GM23338 (cell line): ENCODE measurements around the gene SEMA3C. TPM values are rescaled to one million over a fixed set of nuclear protein-coding genes. Genes with fewer than 3 reads are reported as not detected.

Experiments
- ATAC-seq: fragments of 200-7000 bp; cut with Tn5 transposase; 3 replicates; pipeline ENCODE4 v1.9.1; 2020
- DNase-seq: peaks from one replicate; pipeline ENCODE4 v3.0.0-alpha.2; 2015; ENCODE audit warnings: low spot score
- H2AFZ ChIP-seq: fragments of 200-600 bp; sonication (generic); 2 replicates; pipeline ENCODE4 v1.8.0; 2016; ENCODE audit warnings: antibody characterized with exemption, mild to moderate bottlenecking, moderate library complexity
- H3F3A ChIP-seq: fragments of 200-600 bp; sonication (generic); replicated peaks from 2 replicates; pipeline ENCODE4 v1.8.0; 2017; ENCODE audit warnings: antibody characterized with exemption, mixed run types, low read depth
- H3K27ac ChIP-seq: fragments of 200-600 bp; sonication (generic); 2 replicates; pipeline ENCODE4 v1.6.1; 2016; ENCODE audit warnings: low read depth
- H3K27me3 ChIP-seq: fragments of 200-600 bp; sonication (generic); 2 replicates; pipeline ENCODE4 v1.8.0; 2016; ENCODE audit warnings: mild to moderate bottlenecking, mixed run types, moderate library complexity; ENCODE audit not compliant: insufficient read depth
- H3K36me3 ChIP-seq: fragments of 200-600 bp; sonication (generic); 2 replicates; pipeline ENCODE4 v1.8.0; 2016; ENCODE audit warnings: mild to moderate bottlenecking; ENCODE audit not compliant: insufficient read depth
- H3K4me1 ChIP-seq: fragments of 200-600 bp; sonication (generic); 2 replicates; pipeline ENCODE4 v1.8.0; 2016; ENCODE audit warnings: mild to moderate bottlenecking, moderate library complexity; ENCODE audit not compliant: insufficient read depth
- H3K4me2 ChIP-seq: fragments of 200-600 bp; sonication (generic); 2 replicates; pipeline ENCODE4 v1.7.1; 2017; ENCODE audit warnings: mixed run types
- H3K4me3 ChIP-seq: fragments of 200-600 bp; sonication (generic); 2 replicates; pipeline ENCODE4 v1.6.1; 2016; ENCODE audit warnings: mixed run types
- H3K79me2 ChIP-seq: fragments of 200-600 bp; sonication (generic); replicated peaks from 2 replicates; pipeline ENCODE4 v1.8.0; 2017; ENCODE audit warnings: mild to moderate bottlenecking; ENCODE audit not compliant: insufficient read depth
- H3K9me2 ChIP-seq: fragments of 200-600 bp; sonication (generic); 2 replicates; pipeline ENCODE4 v1.8.0; 2017; ENCODE audit not compliant: insufficient read depth
- H4K20me1 ChIP-seq: fragments of 200-600 bp; sonication (generic); replicated peaks from 2 replicates; pipeline ENCODE4 v1.8.0; 2017; ENCODE audit warnings: mild to moderate bottlenecking; ENCODE audit not compliant: insufficient read depth
- H3K27ac Mint-ChIP-seq: 2 replicates; pipeline ENCODE4 v1.8.0; 2020; ENCODE audit warnings: inconsistent platforms, mild to moderate bottlenecking, moderate library complexity, mixed read lengths
- H3K27me3 Mint-ChIP-seq: 3 replicates; pipeline ENCODE4 v1.8.0; 2022; ENCODE audit warnings: low read depth, mild to moderate bottlenecking, moderate library complexity, mixed read lengths, inconsistent platforms; ENCODE audit not compliant: insufficient read depth, poor library complexity
- H3K36me3 Mint-ChIP-seq: 3 replicates; pipeline ENCODE4 v1.8.0; 2021; ENCODE audit warnings: low read depth, mild to moderate bottlenecking, inconsistent platforms, moderate library complexity, mixed read lengths
- H3K4me1 Mint-ChIP-seq: 3 replicates; pipeline ENCODE4 v1.8.0; 2020; ENCODE audit warnings: mild to moderate bottlenecking, inconsistent platforms, mixed read lengths
- H3K4me3 Mint-ChIP-seq: 3 replicates; pipeline ENCODE4 v1.8.0; 2021; ENCODE audit warnings: moderate library complexity, mild to moderate bottlenecking, inconsistent platforms, mixed read lengths
- H3K9me3 Mint-ChIP-seq: 3 replicates; pipeline ENCODE4 v1.8.0; 2020; ENCODE audit warnings: moderate library complexity, mild to moderate bottlenecking, inconsistent platforms, mixed read lengths
- CREB1 ChIP-seq: fragments of 250-450 bp; sonication (Bioruptor Pico); IDR thresholded peaks from 2 replicates; pipeline ENCODE4 v1.5.0; 2020; ENCODE audit warnings: low read depth, mild to moderate bottlenecking, moderate library complexity
- EZH2 ChIP-seq: fragments of 200-600 bp; sonication (generic); IDR thresholded peaks from one replicate; pipeline ENCODE4 v1.8.0; 2017; ENCODE audit warnings: antibody characterized with exemption, mild to moderate bottlenecking, low read depth; ENCODE audit not compliant: unreplicated experiment
- EZH2phosphoT487 ChIP-seq: fragments of 200-600 bp; sonication (generic); IDR thresholded peaks from one replicate; pipeline ENCODE4 v1.8.1; 2018; ENCODE audit warnings: antibody characterized with exemption; ENCODE audit not compliant: unreplicated experiment
- JUNB ChIP-seq: IDR thresholded peaks from one replicate; pipeline ENCODE4 v1.6.1; 2016; ENCODE audit warnings: antibody characterized with exemption; ENCODE audit not compliant: unreplicated experiment
- NANOG ChIP-seq: IDR thresholded peaks from 2 replicates; pipeline ENCODE4 v1.6.1; 2016; ENCODE audit warnings: antibody characterized with exemption, borderline replicate concordance
- POLR2AphosphoS5 ChIP-seq: IDR thresholded peaks from 2 replicates; pipeline ENCODE4 v1.6.1; 2016; ENCODE audit warnings: antibody characterized with exemption, low read depth
- STAT1 ChIP-seq: IDR thresholded peaks from one replicate; pipeline ENCODE4 v1.6.1; 2016; ENCODE audit warnings: antibody characterized with exemption; ENCODE audit not compliant: unreplicated experiment
- ZNF114 ChIP-seq: fragments of 250-450 bp; sonication (Bioruptor Pico); IDR thresholded peaks from 2 replicates; pipeline ENCODE4 v1.5.0; 2020; ENCODE audit warnings: mild to moderate bottlenecking, moderate library complexity
- ZNF331 ChIP-seq: fragments of 250-450 bp; sonication (Bioruptor Pico); IDR thresholded peaks from 2 replicates; pipeline ENCODE4 v1.5.0; 2020; ENCODE audit warnings: low read depth, mild to moderate bottlenecking, moderate library complexity
- polyA plus RNA-seq: library from polyadenylated mRNA; unstranded; fragments of >200 nt; fragmentation: Nextera tagmentation; extraction: Ambion mirVana; gene quantifications from 2 replicates; pipeline ENCODE4 v1.2.1, GENCODE V29; 2016
- total RNA-seq: library from RNA; depleted of rRNA; stranded (reverse); fragments of >200 nt; shearing (Covaris generic); gene quantifications from 2 replicates; pipeline ENCODE4 v1.2.3, GENCODE V29; 2014
- TF ChIP-seq, protein P1 (sequence below): IDR thresholded peaks from one replicate; pipeline ENCODE4 v1.6.1; 2018; ENCODE audit warnings: antibody characterized with exemption; ENCODE audit not compliant: unreplicated experiment
- TF ChIP-seq, protein P2 (sequence below): IDR thresholded peaks from 2 replicates; pipeline ENCODE4 v1.6.1; 2016; ENCODE audit warnings: antibody characterized with exemption
- TF ChIP-seq, protein P3 (sequence below), 2 experiments: fragments of 200-600 bp in 1 of 2; sonication (generic) in 1 of 2; conservative IDR thresholded peaks; 2 replicates each; pipeline versions ENCODE4 v1.5.1 to v1.6.1; 2016 to 2017; ENCODE audit warnings: antibody characterized with exemption in 2 of 2, low read depth in 2 of 2, mild to moderate bottlenecking in 2 of 2, moderate library complexity in 1 of 2
- TF ChIP-seq, protein P4 (sequence below): fragments of 250-450 bp; sonication (Bioruptor Pico); IDR thresholded peaks from 2 replicates; pipeline ENCODE4 v1.5.0; 2020; ENCODE audit warnings: mild to moderate bottlenecking, moderate library complexity

SEMA3C gene
- total and polyA plus RNA-seq, 2 experiments from 2014 or later: 1.0 to 3.5 TPM

DNA sequence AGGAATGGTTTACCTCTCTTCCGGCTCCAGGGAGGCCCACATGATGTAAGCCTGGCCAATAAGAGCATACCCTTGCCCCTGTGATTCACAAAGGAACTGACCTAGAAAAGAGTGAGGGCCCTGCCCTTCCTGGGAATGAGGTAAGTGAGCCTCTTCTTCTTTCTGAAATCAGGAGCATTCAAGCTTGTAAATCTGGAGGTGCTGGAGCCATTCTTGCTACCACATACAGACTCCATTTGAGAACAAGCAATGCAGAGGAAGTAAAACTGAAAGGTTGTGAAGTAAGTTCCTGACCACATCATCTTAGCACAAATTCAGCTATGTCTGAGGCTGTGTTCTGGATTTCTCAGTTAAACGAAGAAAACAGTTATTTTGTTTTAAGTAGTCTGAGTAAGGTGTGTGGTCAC lies 148.2 kb downstream of the SEMA3C start:
- no peaks in the 10 kb centered on the region for H3K79me2 ChIP-seq
- peaks cover 13% of the 10 kb centered on the region for H3K27me3 Mint-ChIP-seq
- no peak overlapping the region for H3K4me3 Mint-ChIP-seq
- ATAC-seq: peak; percentile 70
- H3K27ac ChIP-seq: no peak overlapping the region
- no peaks in the 10 kb centered on the region for H3K36me3 ChIP-seq
- no peaks in the 10 kb centered on the region for H3F3A ChIP-seq
- H3K4me2 ChIP-seq: no peak overlapping the region
- no peaks in the 10 kb centered on the region for H3K9me2 ChIP-seq
- H3K27ac Mint-ChIP-seq: no peak overlapping the region
- H3K27me3 ChIP-seq: no peaks in the 10 kb centered on the region
- H4K20me1 ChIP-seq: no peaks in the 10 kb centered on the region
- no peaks in the 10 kb centered on the region for H3K36me3 Mint-ChIP-seq
- peaks cover 30% of the 10 kb centered on the region for H3K4me1 Mint-ChIP-seq
- no peak overlapping the region for H3K4me3 ChIP-seq
- no peaks in the 10 kb centered on the region for H3K9me3 Mint-ChIP-seq
- TF ChIP-seq EZH2 (no peak), POLR2AphosphoS5 (no peak), EZH2phosphoT487 (no peak), ZNF114 (CRISPR knock-in tag) (no peak), STAT1 (no peak), CREB1 (CRISPR knock-in tag) (no peak), ZNF331 (no peak), NANOG (no peak), JUNB (no peak)
- TF ChIP-seq, protein P1, sequence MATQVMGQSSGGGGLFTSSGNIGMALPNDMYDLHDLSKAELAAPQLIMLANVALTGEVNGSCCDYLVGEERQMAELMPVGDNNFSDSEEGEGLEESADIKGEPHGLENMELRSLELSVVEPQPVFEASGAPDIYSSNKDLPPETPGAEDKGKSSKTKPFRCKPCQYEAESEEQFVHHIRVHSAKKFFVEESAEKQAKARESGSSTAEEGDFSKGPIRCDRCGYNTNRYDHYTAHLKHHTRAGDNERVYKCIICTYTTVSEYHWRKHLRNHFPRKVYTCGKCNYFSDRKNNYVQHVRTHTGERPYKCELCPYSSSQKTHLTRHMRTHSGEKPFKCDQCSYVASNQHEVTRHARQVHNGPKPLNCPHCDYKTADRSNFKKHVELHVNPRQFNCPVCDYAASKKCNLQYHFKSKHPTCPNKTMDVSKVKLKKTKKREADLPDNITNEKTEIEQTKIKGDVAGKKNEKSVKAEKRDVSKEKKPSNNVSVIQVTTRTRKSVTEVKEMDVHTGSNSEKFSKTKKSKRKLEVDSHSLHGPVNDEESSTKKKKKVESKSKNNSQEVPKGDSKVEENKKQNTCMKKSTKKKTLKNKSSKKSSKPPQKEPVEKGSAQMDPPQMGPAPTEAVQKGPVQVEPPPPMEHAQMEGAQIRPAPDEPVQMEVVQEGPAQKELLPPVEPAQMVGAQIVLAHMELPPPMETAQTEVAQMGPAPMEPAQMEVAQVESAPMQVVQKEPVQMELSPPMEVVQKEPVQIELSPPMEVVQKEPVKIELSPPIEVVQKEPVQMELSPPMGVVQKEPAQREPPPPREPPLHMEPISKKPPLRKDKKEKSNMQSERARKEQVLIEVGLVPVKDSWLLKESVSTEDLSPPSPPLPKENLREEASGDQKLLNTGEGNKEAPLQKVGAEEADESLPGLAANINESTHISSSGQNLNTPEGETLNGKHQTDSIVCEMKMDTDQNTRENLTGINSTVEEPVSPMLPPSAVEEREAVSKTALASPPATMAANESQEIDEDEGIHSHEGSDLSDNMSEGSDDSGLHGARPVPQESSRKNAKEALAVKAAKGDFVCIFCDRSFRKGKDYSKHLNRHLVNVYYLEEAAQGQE: no peak
- TF ChIP-seq, protein P2, sequence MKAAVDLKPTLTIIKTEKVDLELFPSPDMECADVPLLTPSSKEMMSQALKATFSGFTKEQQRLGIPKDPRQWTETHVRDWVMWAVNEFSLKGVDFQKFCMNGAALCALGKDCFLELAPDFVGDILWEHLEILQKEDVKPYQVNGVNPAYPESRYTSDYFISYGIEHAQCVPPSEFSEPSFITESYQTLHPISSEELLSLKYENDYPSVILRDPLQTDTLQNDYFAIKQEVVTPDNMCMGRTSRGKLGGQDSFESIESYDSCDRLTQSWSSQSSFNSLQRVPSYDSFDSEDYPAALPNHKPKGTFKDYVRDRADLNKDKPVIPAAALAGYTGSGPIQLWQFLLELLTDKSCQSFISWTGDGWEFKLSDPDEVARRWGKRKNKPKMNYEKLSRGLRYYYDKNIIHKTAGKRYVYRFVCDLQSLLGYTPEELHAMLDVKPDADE: no peak
- TF ChIP-seq, protein P3, sequence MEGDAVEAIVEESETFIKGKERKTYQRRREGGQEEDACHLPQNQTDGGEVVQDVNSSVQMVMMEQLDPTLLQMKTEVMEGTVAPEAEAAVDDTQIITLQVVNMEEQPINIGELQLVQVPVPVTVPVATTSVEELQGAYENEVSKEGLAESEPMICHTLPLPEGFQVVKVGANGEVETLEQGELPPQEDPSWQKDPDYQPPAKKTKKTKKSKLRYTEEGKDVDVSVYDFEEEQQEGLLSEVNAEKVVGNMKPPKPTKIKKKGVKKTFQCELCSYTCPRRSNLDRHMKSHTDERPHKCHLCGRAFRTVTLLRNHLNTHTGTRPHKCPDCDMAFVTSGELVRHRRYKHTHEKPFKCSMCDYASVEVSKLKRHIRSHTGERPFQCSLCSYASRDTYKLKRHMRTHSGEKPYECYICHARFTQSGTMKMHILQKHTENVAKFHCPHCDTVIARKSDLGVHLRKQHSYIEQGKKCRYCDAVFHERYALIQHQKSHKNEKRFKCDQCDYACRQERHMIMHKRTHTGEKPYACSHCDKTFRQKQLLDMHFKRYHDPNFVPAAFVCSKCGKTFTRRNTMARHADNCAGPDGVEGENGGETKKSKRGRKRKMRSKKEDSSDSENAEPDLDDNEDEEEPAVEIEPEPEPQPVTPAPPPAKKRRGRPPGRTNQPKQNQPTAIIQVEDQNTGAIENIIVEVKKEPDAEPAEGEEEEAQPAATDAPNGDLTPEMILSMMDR (conservative IDR thresholded peaks at IDR 0.05; ENCODE audit: low read depth in 2 of 2): no peak
- TF ChIP-seq, protein P4, sequence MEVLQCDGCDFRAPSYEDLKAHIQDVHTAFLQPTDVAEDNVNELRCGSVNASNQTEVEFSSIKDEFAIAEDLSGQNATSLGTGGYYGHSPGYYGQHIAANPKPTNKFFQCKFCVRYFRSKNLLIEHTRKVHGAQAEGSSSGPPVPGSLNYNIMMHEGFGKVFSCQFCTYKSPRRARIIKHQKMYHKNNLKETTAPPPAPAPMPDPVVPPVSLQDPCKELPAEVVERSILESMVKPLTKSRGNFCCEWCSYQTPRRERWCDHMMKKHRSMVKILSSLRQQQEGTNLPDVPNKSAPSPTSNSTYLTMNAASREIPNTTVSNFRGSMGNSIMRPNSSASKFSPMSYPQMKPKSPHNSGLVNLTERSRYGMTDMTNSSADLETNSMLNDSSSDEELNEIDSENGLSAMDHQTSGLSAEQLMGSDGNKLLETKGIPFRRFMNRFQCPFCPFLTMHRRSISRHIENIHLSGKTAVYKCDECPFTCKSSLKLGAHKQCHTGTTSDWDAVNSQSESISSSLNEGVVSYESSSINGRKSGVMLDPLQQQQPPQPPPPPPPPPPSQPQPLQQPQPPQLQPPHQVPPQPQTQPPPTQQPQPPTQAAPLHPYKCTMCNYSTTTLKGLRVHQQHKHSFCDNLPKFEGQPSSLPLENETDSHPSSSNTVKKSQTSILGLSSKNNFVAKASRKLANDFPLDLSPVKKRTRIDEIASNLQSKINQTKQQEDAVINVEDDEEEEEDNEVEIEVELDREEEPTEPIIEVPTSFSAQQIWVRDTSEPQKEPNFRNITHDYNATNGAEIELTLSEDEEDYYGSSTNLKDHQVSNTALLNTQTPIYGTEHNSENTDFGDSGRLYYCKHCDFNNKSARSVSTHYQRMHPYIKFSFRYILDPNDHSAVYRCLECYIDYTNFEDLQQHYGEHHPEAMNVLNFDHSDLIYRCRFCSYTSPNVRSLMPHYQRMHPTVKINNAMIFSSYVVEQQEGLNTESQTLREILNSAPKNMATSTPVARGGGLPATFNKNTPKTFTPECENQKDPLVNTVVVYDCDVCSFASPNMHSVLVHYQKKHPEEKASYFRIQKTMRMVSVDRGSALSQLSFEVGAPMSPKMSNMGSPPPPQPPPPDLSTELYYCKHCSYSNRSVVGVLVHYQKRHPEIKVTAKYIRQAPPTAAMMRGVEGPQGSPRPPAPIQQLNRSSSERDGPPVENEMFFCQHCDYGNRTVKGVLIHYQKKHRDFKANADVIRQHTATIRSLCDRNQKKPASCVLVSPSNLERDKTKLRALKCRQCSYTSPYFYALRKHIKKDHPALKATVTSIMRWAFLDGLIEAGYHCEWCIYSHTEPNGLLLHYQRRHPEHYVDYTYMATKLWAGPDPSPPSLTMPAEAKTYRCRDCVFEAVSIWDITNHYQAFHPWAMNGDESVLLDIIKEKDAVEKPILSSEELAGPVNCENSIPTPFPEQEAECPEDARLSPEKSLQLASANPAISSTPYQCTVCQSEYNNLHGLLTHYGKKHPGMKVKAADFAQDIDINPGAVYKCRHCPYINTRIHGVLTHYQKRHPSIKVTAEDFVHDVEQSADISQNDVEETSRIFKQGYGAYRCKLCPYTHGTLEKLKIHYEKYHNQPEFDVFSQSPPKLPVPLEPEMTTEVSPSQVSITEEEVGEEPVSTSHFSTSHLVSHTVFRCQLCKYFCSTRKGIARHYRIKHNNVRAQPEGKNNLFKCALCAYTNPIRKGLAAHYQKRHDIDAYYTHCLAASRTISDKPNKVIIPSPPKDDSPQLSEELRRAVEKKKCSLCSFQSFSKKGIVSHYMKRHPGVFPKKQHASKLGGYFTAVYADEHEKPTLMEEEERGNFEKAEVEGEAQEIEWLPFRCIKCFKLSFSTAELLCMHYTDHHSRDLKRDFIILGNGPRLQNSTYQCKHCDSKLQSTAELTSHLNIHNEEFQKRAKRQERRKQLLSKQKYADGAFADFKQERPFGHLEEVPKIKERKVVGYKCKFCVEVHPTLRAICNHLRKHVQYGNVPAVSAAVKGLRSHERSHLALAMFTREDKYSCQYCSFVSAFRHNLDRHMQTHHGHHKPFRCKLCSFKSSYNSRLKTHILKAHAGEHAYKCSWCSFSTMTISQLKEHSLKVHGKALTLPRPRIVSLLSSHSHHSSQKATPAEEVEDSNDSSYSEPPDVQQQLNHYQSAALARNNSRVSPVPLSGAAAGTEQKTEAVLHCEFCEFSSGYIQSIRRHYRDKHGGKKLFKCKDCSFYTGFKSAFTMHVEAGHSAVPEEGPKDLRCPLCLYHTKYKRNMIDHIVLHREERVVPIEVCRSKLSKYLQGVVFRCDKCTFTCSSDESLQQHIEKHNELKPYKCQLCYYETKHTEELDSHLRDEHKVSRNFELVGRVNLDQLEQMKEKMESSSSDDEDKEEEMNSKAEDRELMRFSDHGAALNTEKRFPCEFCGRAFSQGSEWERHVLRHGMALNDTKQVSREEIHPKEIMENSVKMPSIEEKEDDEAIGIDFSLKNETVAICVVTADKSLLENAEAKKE (CRISPR knock-in tag): no peak
- DNase-seq: peak; percentile 12
- H3K4me1 ChIP-seq: peaks cover 4% of the 10 kb centered on the region; the same call in 1 of the 2 replicates
- no peak overlapping the region for H2AFZ ChIP-seq
